GM12878 (cell line): ENCODE measurements around the gene PPM1J.

ENCODE experiments used
- BRCA1 ChIP-seq: IDR thresholded peaks from 2 replicates; pipeline ENCODE4 v1.6.1; 2011; ENCODE audit warnings: low read depth, low read length, improper control_type of control experiment
- CBFB ChIP-seq: IDR thresholded peaks from 2 replicates; pipeline ENCODE4 v1.6.1; 2016; ENCODE audit warnings: antibody characterized with exemption, low read depth
- CREM ChIP-seq: IDR thresholded peaks from 2 replicates; pipeline ENCODE4 v1.6.1; 2014; ENCODE audit warnings: antibody characterized with exemption, low read depth
- EGR1 ChIP-seq, 2 experiments: IDR thresholded peaks; 1 replicate in 1 of 2; 2 replicates in 1 of 2; pipeline ENCODE4 v1.6.1; 2011 to 2012; ENCODE audit warnings: low read depth in 2 of 2, low read length in 2 of 2, borderline replicate concordance in 1 of 2, mild to moderate bottlenecking in 1 of 2, moderate library complexity in 1 of 2
- EP300 ChIP-seq, 2 experiments: fragments of 150-350 bp in 1 of 2; IDR thresholded peaks; 2 replicates each; pipeline ENCODE4 v1.6.1; 2011 to 2012; ENCODE audit warnings: low read depth in 2 of 2, low read length in 2 of 2, borderline replicate concordance in 1 of 2, improper control_type of control experiment in 1 of 2, inconsistent platforms in 1 of 2; ENCODE audit not compliant: control insufficient read depth in 1 of 2
- EZH2 ChIP-seq: IDR thresholded peaks from 2 replicates; pipeline ENCODE4 v1.6.1; 2012; ENCODE audit warnings: low read depth, mild to moderate bottlenecking, control low read depth, inconsistent platforms, low read length, borderline replicate concordance; ENCODE audit not compliant: control insufficient read depth
- HDAC2 ChIP-seq: fragments of 200-600 bp; sonication (generic); IDR thresholded peaks from 2 replicates; pipeline ENCODE4 v1.6.1; 2017
- HDGF ChIP-seq: fragments of 450-650 bp; IDR thresholded peaks from 2 replicates; pipeline ENCODE4 v1.6.1; 2016; ENCODE audit warnings: antibody characterized with exemption
- RCOR1 ChIP-seq: conservative IDR thresholded peaks from 2 replicates; pipeline ENCODE4 v1.6.1; 2012; ENCODE audit warnings: low read depth, low read length, improper control_type of control experiment
- SIN3A ChIP-seq: IDR thresholded peaks from 2 replicates; pipeline ENCODE4 v1.6.1; 2012; ENCODE audit warnings: low read depth, low read length, improper control_type of control experiment
- TBL1XR1 ChIP-seq: IDR thresholded peaks from 2 replicates; pipeline ENCODE4 v1.6.1; 2012; ENCODE audit warnings: low read depth, low read length, improper control_type of control experiment
- TCF12 ChIP-seq: IDR thresholded peaks from 2 replicates; pipeline ENCODE4 v1.6.1; 2011; ENCODE audit warnings: low read depth, mild to moderate bottlenecking, low read length
- ZNF217 ChIP-seq: fragments of 450-650 bp; IDR thresholded peaks from 2 replicates; pipeline ENCODE4 v1.6.1; 2017; ENCODE audit warnings: antibody characterized with exemption, mild to moderate bottlenecking
- TF ChIP-seq, protein P1 (sequence below), 3 experiments: IDR thresholded peaks in 2 of 3; conservative IDR thresholded peaks in 1 of 3; 2 replicates each; pipeline ENCODE4 v1.5.1; 2011; ENCODE audit warnings: low read depth in 3 of 3, low read length in 3 of 3, mild to moderate bottlenecking in 3 of 3, control low read depth in 2 of 3, moderate library complexity in 2 of 3, inconsistent platforms in 1 of 3, mixed read lengths in 1 of 3; ENCODE audit not compliant: control insufficient read depth in 2 of 3, insufficient read depth in 1 of 3; ENCODE audit errors: extremely low read depth in 1 of 3

- TF ChIP-seq HDGF (no peak), BRCA1 (no peak), ZNF217 (no peak), SIN3A (no peak), TCF12 (no peak), RCOR1 (no peak), TBL1XR1 (no peak), EZH2 (no peak), EGR1 (IDR thresholded peaks at IDR 0.05; ENCODE audit: borderline replicate concordance in 1 of 2, low read depth in 2 of 2, low read length in 2 of 2) (no peak), CBFB (no peak), CREM (no peak), EP300 (IDR thresholded peaks at IDR 0.05; ENCODE audit: borderline replicate concordance in 1 of 2, control insufficient read depth in 1 of 2, low read depth in 2 of 2, low read length in 2 of 2) (no peak), HDAC2 (no peak)
- TF ChIP-seq, protein P1, sequence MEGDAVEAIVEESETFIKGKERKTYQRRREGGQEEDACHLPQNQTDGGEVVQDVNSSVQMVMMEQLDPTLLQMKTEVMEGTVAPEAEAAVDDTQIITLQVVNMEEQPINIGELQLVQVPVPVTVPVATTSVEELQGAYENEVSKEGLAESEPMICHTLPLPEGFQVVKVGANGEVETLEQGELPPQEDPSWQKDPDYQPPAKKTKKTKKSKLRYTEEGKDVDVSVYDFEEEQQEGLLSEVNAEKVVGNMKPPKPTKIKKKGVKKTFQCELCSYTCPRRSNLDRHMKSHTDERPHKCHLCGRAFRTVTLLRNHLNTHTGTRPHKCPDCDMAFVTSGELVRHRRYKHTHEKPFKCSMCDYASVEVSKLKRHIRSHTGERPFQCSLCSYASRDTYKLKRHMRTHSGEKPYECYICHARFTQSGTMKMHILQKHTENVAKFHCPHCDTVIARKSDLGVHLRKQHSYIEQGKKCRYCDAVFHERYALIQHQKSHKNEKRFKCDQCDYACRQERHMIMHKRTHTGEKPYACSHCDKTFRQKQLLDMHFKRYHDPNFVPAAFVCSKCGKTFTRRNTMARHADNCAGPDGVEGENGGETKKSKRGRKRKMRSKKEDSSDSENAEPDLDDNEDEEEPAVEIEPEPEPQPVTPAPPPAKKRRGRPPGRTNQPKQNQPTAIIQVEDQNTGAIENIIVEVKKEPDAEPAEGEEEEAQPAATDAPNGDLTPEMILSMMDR (IDR thresholded peaks at IDR 0.05 in 2 of 3, conservative IDR thresholded peaks at IDR 0.05 in 1 of 3; ENCODE audit: control insufficient read depth in 2 of 3, extremely low read depth in 1 of 3, insufficient read depth in 1 of 3, low read depth in 3 of 3, low read length in 3 of 3): no peak
Measured at GRCh38 chr1:112727716-112728115, 12.6 kb upstream of the PPM1J start.
